ENCODE results near the gene MED12L.

GRCh38 chr3:151443583-151443982, 358.1 kb downstream of the MED12L start:
- TF ChIP-seq POLR2AphosphoS5 (IDR thresholded peaks at IDR 0.05; ENCODE audit: borderline replicate concordance, low read depth, low read length) = no peak
- TF ChIP-seq EZH2 (IDR thresholded peaks at IDR 0.05) = no peak

All from SK-N-MC (cell line).